ENCODE data around the gene CENPK.
"Not testable (repeated sequence)": the region's sequence is repeated elsewhere in the genome, so short reads cannot be mapped to it uniquely, and the experiment has no call there.

Gene CENPK

GRCh38 chr5:65508978-65509377 is 54.0 kb downstream of the CENPK start:
- DNase-seq (ENCODE audit: extremely low spot score): no peak
- ChIA-PET CTCF (no interaction called here), POLR2A (no interaction called here)
- TF ChIP-seq ARNT (IDR thresholded peaks at IDR 0.05) (no peak), FOXM1 (IDR thresholded peaks at IDR 0.05; ENCODE audit: borderline replicate concordance) (no peak), CTBP1 (IDR thresholded peaks at IDR 0.05; ENCODE audit: borderline replicate concordance) (no peak), ELF4 (IDR thresholded peaks at IDR 0.05) (no peak), LEF1 (IDR thresholded peaks at IDR 0.05; ENCODE audit: borderline replicate concordance) (no peak), FOXK2 (IDR thresholded peaks at IDR 0.05) (no peak), NFRKB (IDR thresholded peaks at IDR 0.05) (no peak), SP1 (IDR thresholded peaks at IDR 0.05) (no peak), FOXA1 (IDR thresholded peaks at IDR 0.05) (no peak), HDGF (IDR thresholded peaks at IDR 0.05; ENCODE audit: borderline replicate concordance) (no peak), SUZ12 (IDR thresholded peaks at IDR 0.05) (no peak), BHLHE40 (IDR thresholded peaks at IDR 0.05; ENCODE audit: borderline replicate concordance) (no peak), ZNF384 (IDR thresholded peaks at IDR 0.05) (no peak), L3MBTL2 (conservative IDR thresholded peaks at IDR 0.05) (no peak), TARDBP (IDR thresholded peaks at IDR 0.05) (no peak)
- TF ChIP-seq, protein P1, sequence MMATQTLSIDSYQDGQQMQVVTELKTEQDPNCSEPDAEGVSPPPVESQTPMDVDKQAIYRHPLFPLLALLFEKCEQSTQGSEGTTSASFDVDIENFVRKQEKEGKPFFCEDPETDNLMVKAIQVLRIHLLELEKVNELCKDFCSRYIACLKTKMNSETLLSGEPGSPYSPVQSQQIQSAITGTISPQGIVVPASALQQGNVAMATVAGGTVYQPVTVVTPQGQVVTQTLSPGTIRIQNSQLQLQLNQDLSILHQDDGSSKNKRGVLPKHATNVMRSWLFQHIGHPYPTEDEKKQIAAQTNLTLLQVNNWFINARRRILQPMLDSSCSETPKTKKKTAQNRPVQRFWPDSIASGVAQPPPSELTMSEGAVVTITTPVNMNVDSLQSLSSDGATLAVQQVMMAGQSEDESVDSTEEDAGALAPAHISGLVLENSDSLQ (IDR thresholded peaks at IDR 0.05): no peak

DNA sequence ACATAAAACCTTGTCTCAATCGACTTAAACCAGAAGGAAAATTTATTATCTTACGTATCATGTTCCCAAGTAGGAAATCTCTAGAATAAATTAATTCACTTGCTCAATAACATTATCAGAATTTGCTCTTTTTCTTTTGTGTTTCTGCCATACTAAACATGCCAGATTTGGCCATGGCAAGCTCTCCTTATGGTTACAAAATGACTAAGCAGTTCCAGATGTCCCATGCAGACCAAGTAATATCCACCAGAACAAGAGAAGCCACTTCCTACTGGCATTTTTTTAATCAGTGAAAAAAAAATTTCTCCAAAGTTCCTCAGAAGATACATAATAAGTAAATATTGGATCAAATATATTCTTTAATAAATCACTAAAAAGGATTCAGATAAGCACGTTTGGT is 56.0 kb downstream of the CENPK start:
- ChIA-PET CTCF (interaction anchor here (0.5 kb wide), 1 partner anchor 24 kb away, joined by 3 read pairs; no protein-coding TSS in a partner anchor), POLR2A (no interaction called here)
- no peak for DNase-seq (ENCODE audit: extremely low spot score)
- TF ChIP-seq ZNF384 (IDR thresholded peaks at IDR 0.05): no peak
- no peak for TF ChIP-seq FOXK2 (IDR thresholded peaks at IDR 0.05)
- no peak for TF ChIP-seq HDGF (IDR thresholded peaks at IDR 0.05; ENCODE audit: borderline replicate concordance)
- no peak for TF ChIP-seq LEF1 (IDR thresholded peaks at IDR 0.05; ENCODE audit: borderline replicate concordance)
- TF ChIP-seq, protein P1 (IDR thresholded peaks at IDR 0.05): no peak
- no peak for TF ChIP-seq FOXM1 (IDR thresholded peaks at IDR 0.05; ENCODE audit: borderline replicate concordance)
- TF ChIP-seq TARDBP (IDR thresholded peaks at IDR 0.05): no peak
- no peak for TF ChIP-seq SUZ12 (IDR thresholded peaks at IDR 0.05)
- TF ChIP-seq ARNT (IDR thresholded peaks at IDR 0.05): no peak

DNA sequence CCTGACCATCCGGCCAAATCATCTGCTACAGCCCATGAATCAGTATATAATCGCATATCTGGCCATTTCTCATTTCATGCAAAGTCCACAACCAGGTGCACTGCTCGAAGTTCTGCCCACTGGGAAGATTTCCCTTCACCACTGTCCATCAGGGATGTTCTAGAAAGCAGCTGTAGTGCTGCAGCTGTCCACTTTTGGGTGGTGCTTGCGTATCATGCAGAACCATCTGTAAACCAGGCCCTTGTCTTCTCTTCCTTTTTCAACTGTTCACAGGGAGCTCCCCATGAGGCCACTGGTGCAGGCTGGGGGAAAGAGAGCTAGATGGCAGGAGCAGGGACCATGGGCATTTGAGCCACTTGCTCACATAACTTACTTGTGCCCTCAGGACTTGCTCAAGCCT is 73.8 kb downstream of the CENPK start:
- ChIA-PET POLR2A (no interaction called here), CTCF (no interaction called here)
- DNase-seq (ENCODE audit: extremely low spot score): no peak
- TF ChIP-seq FOXM1 (IDR thresholded peaks at IDR 0.05; ENCODE audit: borderline replicate concordance): no peak
- no peak for TF ChIP-seq TARDBP (IDR thresholded peaks at IDR 0.05)
- TF ChIP-seq ARNT (IDR thresholded peaks at IDR 0.05): no peak
- TF ChIP-seq BHLHE40 (IDR thresholded peaks at IDR 0.05; ENCODE audit: borderline replicate concordance): no peak
- no peak for TF ChIP-seq L3MBTL2 (conservative IDR thresholded peaks at IDR 0.05)
- TF ChIP-seq, protein P1 (IDR thresholded peaks at IDR 0.05): no peak
- no peak for TF ChIP-seq FOXA1 (IDR thresholded peaks at IDR 0.05)
- no peak for TF ChIP-seq SP1 (IDR thresholded peaks at IDR 0.05)
- no peak for TF ChIP-seq SUZ12 (IDR thresholded peaks at IDR 0.05)

GRCh38 chr5:65488038-65488687 is 74.8 kb downstream of the CENPK start:
- POLR2A ChIA-PET; DNase-seq (ENCODE audit: extremely low spot score); CTCF ChIA-PET: not testable (repeated sequence)

DNA sequence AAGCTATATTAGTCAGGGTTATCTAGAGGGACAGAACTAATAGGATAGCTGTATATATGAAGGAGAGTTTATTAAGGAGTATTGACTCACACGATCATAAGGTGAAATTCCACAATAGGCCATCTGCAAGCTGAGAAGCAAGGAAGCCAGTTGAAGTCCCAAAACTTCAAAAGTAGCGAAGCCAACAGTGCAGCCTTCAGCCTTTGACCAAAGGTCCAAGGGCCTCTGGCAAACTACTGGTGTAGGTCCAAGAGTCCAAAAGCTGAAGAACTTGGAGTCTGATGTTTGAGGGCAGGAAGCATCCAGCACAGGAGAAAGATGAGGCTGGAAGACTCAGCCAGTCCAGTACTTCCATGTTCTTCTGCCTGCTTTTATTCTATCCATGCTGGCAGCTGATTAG is 76.2 kb downstream of the CENPK start:
- CTCF ChIA-PET: interaction anchor here (0.6 to 0.7 kb wide), 3 partner anchors 173 to 717 kb away, joined by 3 to 5 read pairs (median 5); no protein-coding TSS in a partner anchor
- DNase-seq (ENCODE audit: extremely low spot score); POLR2A ChIA-PET: not testable (repeated sequence)

- CTCF ChIA-PET: interaction anchor here (0.6 kb wide), 1 partner anchor 596 kb away, joined by 3 read pairs; no protein-coding TSS in a partner anchor
- no peak for DNase-seq (ENCODE audit: extremely low spot score)
- no peak for TF ChIP-seq LEF1 (IDR thresholded peaks at IDR 0.05; ENCODE audit: borderline replicate concordance)
- no peak for TF ChIP-seq BHLHE40 (IDR thresholded peaks at IDR 0.05; ENCODE audit: borderline replicate concordance)
- TF ChIP-seq TARDBP (IDR thresholded peaks at IDR 0.05): no peak
- TF ChIP-seq SP1 (IDR thresholded peaks at IDR 0.05): no peak
- no peak for TF ChIP-seq ELF4 (IDR thresholded peaks at IDR 0.05)
- TF ChIP-seq ZNF384 (IDR thresholded peaks at IDR 0.05): no peak
- TF ChIP-seq FOXA1 (IDR thresholded peaks at IDR 0.05): no peak
- TF ChIP-seq, protein P1 (IDR thresholded peaks at IDR 0.05): no peak
- TF ChIP-seq CTBP1 (IDR thresholded peaks at IDR 0.05; ENCODE audit: borderline replicate concordance): no peak
- no peak for TF ChIP-seq NFRKB (IDR thresholded peaks at IDR 0.05)
- no peak for TF ChIP-seq FOXM1 (IDR thresholded peaks at IDR 0.05; ENCODE audit: borderline replicate concordance)
- no peak for TF ChIP-seq ARNT (IDR thresholded peaks at IDR 0.05)
- TF ChIP-seq FOXK2 (IDR thresholded peaks at IDR 0.05): no peak
- TF ChIP-seq L3MBTL2 (conservative IDR thresholded peaks at IDR 0.05): no peak
- TF ChIP-seq HDGF (IDR thresholded peaks at IDR 0.05; ENCODE audit: borderline replicate concordance): no peak
- no peak for TF ChIP-seq SUZ12 (IDR thresholded peaks at IDR 0.05)
- POLR2A ChIA-PET: no interaction called here
Observed at GRCh38 chr5:65485405-65485804, 77.6 kb downstream of the CENPK start.
